Activated naive CD4-positive, alpha-beta T cell treated with anti-CD3 and anti-CD28 coated beads, Interleukin-2, amount 50 U/mL, for 24 hours (primary cell): ENCODE data around the gene SAP130.
A peak's percentile ranks its signal among the peaks of the same experiment; 100 is the strongest.

Experiments used
- H3K27ac Mint-ChIP-seq: one replicate; pipeline ENCODE4 v1.8.0; 2021; ENCODE audit warnings: mild to moderate bottlenecking, mixed read lengths
- H3K27me3 Mint-ChIP-seq: one replicate; pipeline ENCODE4 v1.8.0; 2021; ENCODE audit warnings: mixed read lengths
- H3K36me3 Mint-ChIP-seq: one replicate; pipeline ENCODE4 v1.8.0; 2021; ENCODE audit warnings: mixed read lengths
- H3K4me1 Mint-ChIP-seq: one replicate; pipeline ENCODE4 v1.8.0; 2021; ENCODE audit warnings: mixed read lengths
- H3K4me3 Mint-ChIP-seq: one replicate; pipeline ENCODE4 v1.8.0; 2021; ENCODE audit warnings: mild to moderate bottlenecking, mixed read lengths
- H3K9me3 Mint-ChIP-seq: one replicate; pipeline ENCODE4 v1.8.0; 2021; ENCODE audit warnings: mixed read lengths

SAP130 gene

DNA sequence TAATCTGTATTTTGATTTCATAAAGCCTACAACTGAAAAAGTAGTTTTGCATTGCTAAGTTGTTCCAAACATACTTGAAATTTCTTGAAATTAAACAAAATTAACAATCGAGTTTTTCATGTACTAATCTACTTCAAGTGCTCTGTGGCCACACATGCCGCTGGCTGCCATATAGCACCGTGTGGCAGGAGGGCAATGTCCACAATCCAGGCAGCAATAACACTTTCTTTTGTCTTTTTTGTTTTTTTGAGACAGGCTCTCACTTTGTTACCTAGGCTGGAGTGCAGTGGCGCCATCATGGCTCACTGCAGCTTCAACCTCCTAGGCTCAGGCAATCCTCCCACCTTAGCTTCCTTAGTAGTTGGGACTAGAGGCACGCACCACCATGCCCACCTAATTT lies 36.1 kb downstream of the SAP130 start:
- Mint-ChIP-seq H3K4me3 (no peak overlapping the region), H3K9me3 (no peaks in the 10 kb centered on the region), H3K27me3 (no peaks in the 10 kb centered on the region), H3K27ac (no peak overlapping the region), H3K4me1 (no peaks in the 10 kb centered on the region), H3K36me3 (peaks cover 13% of the 10 kb centered on the region)

DNA sequence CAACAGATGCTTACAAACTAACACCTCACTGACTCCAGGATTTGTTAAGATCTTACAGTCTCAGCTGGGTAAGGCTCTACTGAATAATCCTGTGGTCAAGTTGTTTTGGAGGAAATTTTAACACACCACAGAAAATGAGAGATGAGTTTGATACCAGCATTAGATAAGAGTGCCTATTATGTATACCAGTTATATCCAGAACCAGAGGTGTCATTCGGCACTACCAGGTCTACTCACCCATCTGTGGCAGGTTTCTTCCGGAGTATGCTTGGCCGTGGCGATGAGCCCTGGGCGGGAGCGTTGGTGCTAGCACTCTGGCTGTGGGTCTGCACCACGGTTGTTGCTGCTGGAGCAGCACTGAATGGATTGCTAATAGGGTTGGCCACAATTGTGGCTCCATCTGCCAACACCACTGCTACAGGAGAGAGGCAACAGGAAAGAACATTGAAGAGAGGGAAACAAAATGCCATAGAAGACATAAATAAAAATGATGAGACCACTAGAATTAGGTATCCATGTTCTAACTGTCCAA lies 41.2 kb downstream of the SAP130 start:
- no peaks in the 10 kb centered on the region for H3K27me3 Mint-ChIP-seq
- H3K4me1 Mint-ChIP-seq: no peaks in the 10 kb centered on the region
- no peak overlapping the region for H3K4me3 Mint-ChIP-seq
- H3K27ac Mint-ChIP-seq: peak overlapping the region; percentile 31
- H3K9me3 Mint-ChIP-seq: no peaks in the 10 kb centered on the region
- peaks cover 26% of the 10 kb centered on the region for H3K36me3 Mint-ChIP-seq

DNA sequence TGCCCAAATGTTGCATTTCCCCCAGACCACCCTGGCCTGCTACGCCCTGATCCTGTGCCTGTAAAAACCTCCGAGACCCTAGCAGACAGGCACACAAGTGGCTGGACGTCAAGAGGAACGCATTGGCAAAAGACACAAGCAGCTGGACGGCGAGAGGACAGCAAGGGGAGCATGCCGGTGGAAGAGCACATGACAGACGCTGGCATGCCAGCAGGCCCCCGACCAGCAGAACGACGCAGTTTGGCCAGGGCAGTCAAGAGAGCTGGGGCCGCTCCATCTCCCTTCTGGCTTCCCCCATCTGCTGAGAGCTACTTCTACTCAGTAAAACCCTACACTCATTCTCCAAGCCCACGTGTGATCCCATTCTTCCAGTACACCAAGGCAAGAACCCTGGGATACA lies 42.1 kb downstream of the SAP130 start:
- Mint-ChIP-seq H3K27me3 (no peaks in the 10 kb centered on the region), H3K4me1 (no peaks in the 10 kb centered on the region), H3K36me3 (peaks cover 26% of the 10 kb centered on the region), H3K27ac (no peak overlapping the region), H3K4me3 (no peak overlapping the region), H3K9me3 (no peaks in the 10 kb centered on the region)

DNA sequence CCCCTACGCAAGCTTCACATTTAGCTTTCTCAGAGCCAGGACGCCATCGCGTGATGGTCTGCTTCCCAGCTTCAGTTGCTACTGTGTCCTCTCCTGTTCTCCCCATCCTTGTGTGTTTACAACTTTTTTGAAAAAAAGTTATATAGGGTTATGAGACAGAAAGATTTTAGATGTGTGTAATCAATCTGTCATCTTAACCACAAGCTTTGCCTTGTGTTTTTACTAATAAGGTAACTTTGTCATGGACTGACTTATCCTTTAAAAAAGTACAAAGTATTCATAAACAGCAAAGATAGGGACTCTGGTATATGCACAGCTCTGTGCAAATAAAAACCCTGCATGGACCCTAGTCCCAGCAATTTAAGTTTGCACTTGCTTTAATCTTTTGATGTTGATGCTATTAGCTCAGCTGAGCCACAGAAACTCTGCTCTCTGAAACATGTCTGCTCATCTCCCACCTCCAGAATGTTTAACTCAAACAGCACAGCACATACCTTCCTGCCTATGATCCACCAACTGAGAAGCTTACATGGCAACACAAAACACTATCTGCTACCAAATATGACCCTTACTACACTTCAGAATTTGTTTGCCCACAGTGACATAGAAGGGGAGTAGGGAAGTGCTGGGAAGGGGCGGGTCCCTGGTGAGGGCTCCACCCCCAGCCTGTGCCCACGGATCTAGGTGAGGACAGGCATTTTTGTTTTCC lies 42.7 kb downstream of the SAP130 start:
- H3K27me3 Mint-ChIP-seq: no peaks in the 10 kb centered on the region
- H3K9me3 Mint-ChIP-seq: no peaks in the 10 kb centered on the region
- no peaks in the 10 kb centered on the region for H3K4me1 Mint-ChIP-seq
- no peak overlapping the region for H3K4me3 Mint-ChIP-seq
- H3K36me3 Mint-ChIP-seq: peaks cover 26% of the 10 kb centered on the region
- no peak overlapping the region for H3K27ac Mint-ChIP-seq

DNA sequence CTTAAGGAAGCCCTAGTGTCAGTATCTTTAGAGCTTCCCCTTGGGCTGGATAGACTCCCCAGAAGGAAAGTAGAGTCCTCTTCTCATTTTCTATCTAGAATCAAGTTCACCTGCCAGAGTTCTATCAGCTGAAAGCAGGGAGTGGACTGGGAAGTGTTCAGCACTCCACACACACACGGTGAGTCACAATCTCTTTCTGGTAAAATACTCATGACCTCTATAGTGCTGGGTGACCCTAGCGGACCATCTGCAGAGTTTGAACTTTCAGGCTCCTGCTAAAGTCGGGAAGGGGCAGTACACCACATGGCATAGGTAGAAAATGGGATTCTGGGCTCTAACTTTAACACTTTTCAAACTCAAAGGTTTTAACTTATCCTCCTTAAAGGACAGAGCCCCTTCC lies 43.3 kb downstream of the SAP130 start:
- Mint-ChIP-seq H3K27ac (no peak overlapping the region), H3K36me3 (peaks cover 25% of the 10 kb centered on the region)

DNA sequence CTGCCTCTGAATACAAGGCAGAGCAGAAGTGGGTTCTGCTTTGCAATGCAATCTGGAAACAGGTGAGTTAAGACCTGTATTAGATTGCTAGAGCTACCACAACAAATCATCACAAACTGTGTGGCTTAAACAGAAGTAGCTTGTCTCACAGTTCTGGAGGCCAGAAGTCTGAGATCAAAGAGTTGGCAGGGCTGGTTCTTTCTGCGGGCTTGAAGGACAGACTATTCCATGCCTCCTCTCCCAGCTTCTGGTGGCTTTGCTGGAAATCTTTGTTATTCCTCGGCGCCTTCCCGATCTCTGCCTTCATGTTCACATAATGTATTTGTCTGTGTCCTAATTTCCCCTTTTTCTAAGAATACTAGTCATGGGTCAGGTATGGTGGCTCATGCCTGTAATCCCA lies 58.4 kb downstream of the SAP130 start:
- Mint-ChIP-seq H3K27ac (peak overlapping the region; percentile 24), H3K27me3 (no peaks in the 10 kb centered on the region), H3K9me3 (no peaks in the 10 kb centered on the region), H3K36me3 (peaks cover 17% of the 10 kb centered on the region), H3K4me3 (no peak overlapping the region), H3K4me1 (peaks cover 4% of the 10 kb centered on the region)

More for the DNA sequence above, 43.3 kb downstream of the SAP130 start:
- Mint-ChIP-seq H3K4me3 (no peak overlapping the region), H3K27me3 (no peaks in the 10 kb centered on the region), H3K9me3 (no peaks in the 10 kb centered on the region), H3K4me1 (no peaks in the 10 kb centered on the region)

DNA sequence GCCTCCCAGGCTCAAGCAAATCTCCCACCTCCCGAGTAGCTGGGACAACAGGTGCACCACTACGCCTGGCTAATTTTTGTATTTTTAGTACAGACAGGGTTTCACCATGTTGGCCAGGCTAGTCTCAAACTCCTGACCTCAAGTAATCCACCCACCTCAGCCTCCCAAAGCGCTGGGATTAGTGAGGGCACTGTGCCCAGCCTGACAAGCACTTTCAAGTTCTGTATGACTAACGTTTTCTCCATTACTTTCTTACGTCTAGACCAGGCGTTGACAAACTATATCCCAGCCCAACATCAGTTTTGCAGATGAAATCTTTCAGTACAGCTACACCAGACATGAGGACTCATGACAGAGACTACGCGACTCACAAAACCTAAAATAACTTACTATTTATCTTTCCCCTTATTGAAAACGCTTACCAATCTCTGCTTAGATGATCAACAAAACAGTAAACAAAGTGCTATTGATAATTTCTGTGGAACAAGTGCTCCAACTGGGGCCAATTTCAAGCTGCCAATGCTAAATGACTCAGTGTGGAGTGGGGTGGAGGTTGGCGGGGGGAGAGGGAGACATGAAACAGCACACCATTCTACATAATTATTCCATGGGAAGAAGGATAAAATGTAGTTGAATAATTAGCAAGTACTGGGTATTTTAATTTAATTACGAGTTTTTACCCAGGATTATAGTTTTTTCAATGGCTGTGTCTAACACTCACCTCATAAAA lies 59.1 kb downstream of the SAP130 start:
- H3K36me3 Mint-ChIP-seq: peaks cover 17% of the 10 kb centered on the region

DNA sequence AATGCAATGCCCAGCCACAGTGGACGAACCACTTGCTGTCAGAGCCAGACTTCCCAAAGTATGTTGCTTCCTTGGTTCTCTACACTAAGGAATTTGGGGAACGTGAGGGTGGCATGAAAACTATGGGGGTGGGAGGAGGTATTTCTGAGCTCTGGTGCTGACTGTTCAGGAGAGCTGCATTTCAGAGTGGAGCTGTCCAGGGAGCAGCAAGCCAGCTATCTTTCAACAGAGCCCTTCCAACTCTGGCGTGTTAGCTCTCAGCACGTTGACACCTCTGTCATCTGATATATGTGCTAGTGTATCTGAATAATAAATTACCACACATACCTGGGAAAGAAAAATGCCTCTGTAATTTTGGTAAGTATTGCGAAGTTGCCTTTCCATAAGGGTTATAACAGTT lies 66.1 kb downstream of the SAP130 start:
- Mint-ChIP-seq H3K27ac (no peak overlapping the region), H3K4me1 (no peaks in the 10 kb centered on the region), H3K4me3 (no peak overlapping the region), H3K27me3 (no peaks in the 10 kb centered on the region), H3K36me3 (peaks cover 24% of the 10 kb centered on the region), H3K9me3 (no peaks in the 10 kb centered on the region)

More for the DNA sequence above, 59.1 kb downstream of the SAP130 start:
- no peaks in the 10 kb centered on the region for H3K27me3 Mint-ChIP-seq
- H3K9me3 Mint-ChIP-seq: no peaks in the 10 kb centered on the region
- H3K4me1 Mint-ChIP-seq: peaks cover 4% of the 10 kb centered on the region
- H3K27ac Mint-ChIP-seq: no peak overlapping the region
- H3K4me3 Mint-ChIP-seq: no peak overlapping the region

DNA sequence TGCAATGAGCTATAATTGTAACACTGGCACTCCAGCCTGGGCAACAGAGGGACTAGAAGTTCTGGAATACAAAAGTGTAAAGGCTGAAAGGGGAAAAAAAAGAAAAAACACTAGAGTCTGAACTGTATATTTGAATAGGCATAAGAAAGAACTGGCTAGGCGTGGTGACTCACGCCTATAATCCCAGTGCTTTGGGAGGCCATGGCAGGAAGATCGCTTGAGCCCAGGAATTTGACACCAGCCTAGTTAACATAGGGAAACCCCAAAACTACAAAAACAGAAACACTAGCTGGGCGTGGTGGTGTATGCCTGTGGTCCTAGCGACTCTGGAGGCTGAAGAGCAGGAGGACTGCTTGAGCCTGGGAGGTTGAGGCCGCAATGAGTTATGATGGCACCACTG lies 70.6 kb downstream of the SAP130 start:
- H3K27ac Mint-ChIP-seq: no peak overlapping the region
- H3K4me1 Mint-ChIP-seq: no peaks in the 10 kb centered on the region
- no peaks in the 10 kb centered on the region for H3K9me3 Mint-ChIP-seq
- H3K4me3 Mint-ChIP-seq: no peak overlapping the region
- H3K27me3 Mint-ChIP-seq: no peaks in the 10 kb centered on the region
- H3K36me3 Mint-ChIP-seq: peaks cover 14% of the 10 kb centered on the region

DNA sequence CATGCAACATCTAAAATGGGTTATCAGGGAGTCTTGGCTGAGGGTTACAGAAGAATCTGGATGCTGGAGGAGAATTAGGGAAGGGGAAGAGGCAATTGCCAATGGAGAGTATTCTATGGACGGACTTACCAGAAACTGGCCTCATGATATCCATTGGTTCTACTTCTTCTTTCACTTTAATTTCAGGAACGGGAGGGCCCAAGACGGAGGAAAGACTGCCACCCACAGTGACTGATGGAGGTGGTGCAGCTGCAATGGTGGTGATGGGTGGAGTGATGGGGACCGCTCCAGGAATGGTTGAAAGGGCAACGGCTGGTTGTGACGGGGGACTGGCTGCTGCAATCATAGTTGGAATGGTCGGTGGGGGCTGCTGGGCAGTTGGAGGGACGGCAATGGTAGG lies 73.0 kb downstream of the SAP130 start:
- Mint-ChIP-seq H3K4me3 (no peak overlapping the region), H3K9me3 (no peaks in the 10 kb centered on the region), H3K36me3 (peaks cover 9% of the 10 kb centered on the region), H3K4me1 (no peaks in the 10 kb centered on the region), H3K27me3 (no peaks in the 10 kb centered on the region), H3K27ac (no peak overlapping the region)

DNA sequence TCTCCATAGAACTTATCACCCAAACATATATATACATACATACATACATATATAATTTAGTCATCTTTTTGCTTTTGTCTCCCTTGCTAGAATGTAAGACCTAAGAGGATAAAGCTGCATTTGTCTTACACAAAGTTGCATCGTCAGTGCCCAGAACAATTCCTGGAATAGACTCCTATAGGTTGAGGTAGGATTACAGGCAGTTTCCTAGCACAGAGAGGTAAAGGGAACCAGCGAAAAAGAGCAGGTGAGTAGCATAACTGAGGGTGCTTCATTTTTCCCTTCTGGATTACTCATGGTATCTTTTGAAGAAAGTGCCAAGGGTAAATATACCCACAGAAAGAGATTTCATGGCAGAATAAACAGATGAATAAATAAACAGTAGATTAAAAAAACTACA lies 74.0 kb downstream of the SAP130 start:
- no peak overlapping the region for H3K4me3 Mint-ChIP-seq
- H3K27ac Mint-ChIP-seq: no peak overlapping the region
- no peaks in the 10 kb centered on the region for H3K9me3 Mint-ChIP-seq
- no peaks in the 10 kb centered on the region for H3K27me3 Mint-ChIP-seq
- H3K4me1 Mint-ChIP-seq: no peaks in the 10 kb centered on the region
- H3K36me3 Mint-ChIP-seq: peaks cover 6% of the 10 kb centered on the region

DNA sequence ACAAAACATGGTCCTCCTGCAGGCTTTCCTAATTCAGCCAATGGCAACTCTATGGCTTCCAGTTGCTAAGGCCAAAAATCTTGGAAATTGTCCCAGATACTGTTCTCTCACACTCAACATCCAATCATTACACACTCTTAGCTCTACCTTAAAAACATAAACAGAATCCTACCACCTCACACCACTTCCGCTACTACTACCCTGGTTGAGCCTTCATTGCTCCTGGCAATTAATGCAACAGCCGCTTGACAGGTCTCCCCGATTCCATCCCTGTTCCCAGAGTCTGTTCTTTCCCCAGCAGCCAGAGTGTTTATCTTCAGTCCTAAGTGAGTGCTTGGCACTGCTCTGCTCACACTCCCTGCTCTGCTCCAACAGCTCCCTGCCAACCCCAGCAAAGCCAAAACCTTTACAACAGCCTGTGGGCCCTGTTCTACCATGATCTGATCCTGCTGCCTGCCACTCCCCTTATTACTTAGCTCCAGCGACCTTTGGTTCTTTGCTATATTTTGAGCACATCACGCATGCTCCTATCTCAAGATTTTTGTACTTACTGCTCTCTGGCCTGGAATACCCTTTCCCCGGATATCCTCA lies 74.6 kb downstream of the SAP130 start:
- no peaks in the 10 kb centered on the region for H3K9me3 Mint-ChIP-seq
- no peaks in the 10 kb centered on the region for H3K27me3 Mint-ChIP-seq
- no peaks in the 10 kb centered on the region for H3K4me1 Mint-ChIP-seq
- no peak overlapping the region for H3K27ac Mint-ChIP-seq
- H3K4me3 Mint-ChIP-seq: no peak overlapping the region
- peaks cover 6% of the 10 kb centered on the region for H3K36me3 Mint-ChIP-seq

DNA sequence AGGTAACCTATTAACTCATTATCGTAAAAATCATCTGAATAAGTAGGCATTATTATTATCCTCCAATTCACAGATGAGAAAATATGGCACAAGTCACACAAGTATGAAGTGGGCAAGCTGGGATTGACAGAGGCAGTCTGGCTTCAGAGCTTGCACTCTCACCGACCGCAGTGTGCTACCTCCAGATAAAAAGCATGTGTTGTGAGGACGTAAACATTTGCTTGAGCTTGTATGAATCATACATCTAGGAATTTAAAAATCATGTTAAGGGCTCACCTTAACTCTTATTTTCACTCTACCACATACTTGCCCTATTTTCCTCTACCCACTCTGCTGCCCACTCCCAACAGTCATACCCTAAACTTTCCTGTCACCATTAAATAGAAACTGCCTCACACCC lies 76.8 kb downstream of the SAP130 start:
- H3K27ac Mint-ChIP-seq: no peak overlapping the region
- no peak overlapping the region for H3K4me3 Mint-ChIP-seq

DNA sequence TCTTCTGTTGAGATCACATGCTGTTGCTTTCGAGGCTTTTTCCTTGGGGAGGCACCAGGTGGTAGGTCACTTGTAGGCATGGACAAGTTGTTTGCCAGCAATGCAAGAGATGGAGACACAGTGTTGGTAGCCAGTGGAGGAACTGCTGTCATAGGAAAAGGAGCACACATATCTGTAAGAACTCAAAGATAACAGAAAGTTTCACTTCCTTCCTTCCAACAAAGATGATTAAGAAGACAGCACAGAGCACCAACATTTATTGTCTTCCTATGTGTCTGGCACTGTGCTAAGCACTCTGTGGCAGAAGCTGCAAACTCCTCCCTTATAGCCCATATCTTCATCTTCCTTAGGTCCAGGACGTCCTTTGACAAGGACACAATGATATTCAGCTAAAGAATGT lies 77.6 kb downstream of the SAP130 start:
- Mint-ChIP-seq H3K9me3 (no peaks in the 10 kb centered on the region), H3K27ac (no peak overlapping the region), H3K4me1 (no peaks in the 10 kb centered on the region), H3K36me3 (peaks cover 10% of the 10 kb centered on the region), H3K27me3 (no peaks in the 10 kb centered on the region), H3K4me3 (no peak overlapping the region)

More for the DNA sequence above, 76.8 kb downstream of the SAP130 start:
- Mint-ChIP-seq H3K9me3 (no peaks in the 10 kb centered on the region), H3K36me3 (peaks cover 10% of the 10 kb centered on the region), H3K4me1 (no peaks in the 10 kb centered on the region), H3K27me3 (no peaks in the 10 kb centered on the region)

DNA sequence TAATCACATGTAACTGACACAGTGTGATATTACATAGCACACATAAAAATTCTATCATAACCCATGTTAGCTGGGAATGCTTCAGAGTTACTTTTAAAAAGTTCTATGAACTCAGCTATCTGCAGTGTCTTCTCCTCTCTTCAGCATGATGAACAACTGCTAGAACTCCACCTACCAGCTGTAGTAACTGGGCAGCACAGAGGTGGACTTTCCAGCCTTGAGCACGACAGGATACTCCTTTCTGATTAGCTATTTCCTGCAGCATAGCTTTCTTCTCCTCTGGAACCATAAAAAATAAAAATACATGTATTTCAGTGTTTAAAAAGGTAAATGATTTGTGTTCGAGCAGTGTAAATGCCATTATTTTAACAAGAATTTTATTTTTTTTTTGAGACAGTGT lies 82.6 kb downstream of the SAP130 start:
- Mint-ChIP-seq H3K4me1 (no peaks in the 10 kb centered on the region), H3K4me3 (no peak overlapping the region), H3K27ac (peak overlapping the region; percentile 35), H3K27me3 (no peaks in the 10 kb centered on the region), H3K36me3 (peaks cover 16% of the 10 kb centered on the region), H3K9me3 (no peaks in the 10 kb centered on the region)

DNA sequence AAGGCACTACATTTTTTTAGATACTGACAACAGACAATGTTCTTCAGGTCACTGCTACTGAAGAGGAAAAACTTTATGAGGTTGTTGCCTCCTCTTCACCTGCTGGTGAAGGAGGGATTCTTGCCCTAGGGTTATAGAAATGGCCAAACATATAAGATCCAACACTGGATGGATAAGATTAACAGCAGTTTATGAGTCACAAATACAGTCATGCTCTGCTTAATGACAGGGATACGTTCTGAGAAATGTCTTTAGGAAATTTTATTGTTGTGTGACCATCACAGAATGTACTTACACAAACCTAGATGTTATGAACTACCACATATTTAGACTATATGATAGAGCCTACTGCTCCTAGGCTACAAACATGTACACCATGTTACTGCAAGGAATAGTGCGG lies 84.7 kb downstream of the SAP130 start:
- Mint-ChIP-seq H3K27ac (no peak overlapping the region), H3K36me3 (peaks cover 16% of the 10 kb centered on the region), H3K27me3 (no peaks in the 10 kb centered on the region), H3K4me3 (no peak overlapping the region), H3K9me3 (no peaks in the 10 kb centered on the region), H3K4me1 (no peaks in the 10 kb centered on the region)
